Neural cell (in vitro differentiated cells): Measurements from ENCODE around the gene IFIT3. TPM values are rescaled to one million over a fixed set of nuclear protein-coding genes. Genes with fewer than 3 reads are reported as not detected.

Source experiments
- H2AFZ ChIP-seq: fragments of 200-600, 300-800 bp; sonication (generic), shearing (Covaris generic); 2 replicates; pipeline ENCODE4 v1.6.0; 2014; ENCODE audit warnings: low read depth, mild to moderate bottlenecking, antibody characterized with exemption, low read length, moderate library complexity
- H3F3A ChIP-seq: fragments of 200-600 bp; shearing (Covaris generic); 2 replicates; pipeline ENCODE4 v1.6.1; 2016; ENCODE audit warnings: mild to moderate bottlenecking, moderate library complexity, mixed read lengths, antibody characterized with exemption, low read length; ENCODE audit not compliant: insufficient read depth, poor library complexity, severe bottlenecking
- H3K27ac ChIP-seq: fragments of 200-600, 300-800 bp; sonication (generic), shearing (Covaris generic); 2 replicates; pipeline ENCODE4 v1.5.1; 2014; ENCODE audit warnings: mild to moderate bottlenecking, low read length, moderate library complexity
- H3K27me3 ChIP-seq: fragments of 300-800, 200-600 bp; sonication (generic), shearing (Covaris generic); 2 replicates; pipeline ENCODE4 v1.6.0; 2014; ENCODE audit warnings: mild to moderate bottlenecking, low read depth, low read length, moderate library complexity; ENCODE audit not compliant: insufficient read depth
- H3K36me3 ChIP-seq: fragments of 300-800, 200-600 bp; sonication (generic), shearing (Covaris generic); 2 replicates; pipeline ENCODE4 v1.5.1; 2014; ENCODE audit warnings: mild to moderate bottlenecking, antibody characterized with exemption, low read length, moderate library complexity; ENCODE audit not compliant: insufficient read depth
- H3K4me2 ChIP-seq: fragments of 300-800, 200-600 bp; sonication (generic), shearing (Covaris generic); 2 replicates; pipeline ENCODE4 v1.6.0; 2014; ENCODE audit warnings: mild to moderate bottlenecking, low read length
- H3K4me3 ChIP-seq: fragments of 300-800, 200-600 bp; sonication (generic), shearing (Covaris generic); 2 replicates; pipeline ENCODE4 v1.5.1; 2014; ENCODE audit warnings: mild to moderate bottlenecking, low read length, moderate library complexity
- H3K79me2 ChIP-seq: fragments of 200-600 bp; shearing (Covaris generic); replicated peaks from 2 replicates; pipeline ENCODE4 v1.6.0; 2014; ENCODE audit warnings: mild to moderate bottlenecking, low read length, moderate library complexity; ENCODE audit not compliant: insufficient read depth
- H3K9ac ChIP-seq: fragments of 300-800, 200-600 bp; sonication (generic), shearing (Covaris generic); 2 replicates; pipeline ENCODE4 v1.6.1; 2016; ENCODE audit warnings: mild to moderate bottlenecking, low read length, mixed read lengths
- H3K9me2 ChIP-seq: fragments of 200-600 bp; shearing (Covaris generic); 2 replicates; pipeline ENCODE4 v1.6.1; 2016; ENCODE audit warnings: mild to moderate bottlenecking, low read length, mixed read lengths; ENCODE audit not compliant: insufficient read depth
- H3K9me3 ChIP-seq: fragments of 200-600, 300-800 bp; sonication (generic), shearing (Covaris generic); 2 replicates; pipeline ENCODE4 v1.6.1; 2016; ENCODE audit warnings: mild to moderate bottlenecking, mixed run types, low read length, moderate library complexity, mixed read lengths
- H4K20me1 ChIP-seq: fragments of 200-600 bp; shearing (Covaris generic); 2 replicates; pipeline ENCODE4 v1.6.1; 2016; ENCODE audit warnings: mild to moderate bottlenecking, mixed run types; ENCODE audit not compliant: insufficient read depth
- EP300 ChIP-seq: fragments of 450-650 bp; conservative IDR thresholded peaks from 2 replicates; pipeline ENCODE4 v1.6.1; 2014; ENCODE audit warnings: antibody characterized with exemption, mild to moderate bottlenecking, moderate library complexity; ENCODE audit not compliant: poor library complexity, severe bottlenecking
- EZH2 ChIP-seq: fragments of 200-600, 300-800 bp; shearing (Covaris generic), sonication (generic); IDR thresholded peaks from 2 replicates; pipeline ENCODE4 v1.6.1; 2014; ENCODE audit warnings: antibody characterized with exemption, low read length, borderline replicate concordance, mild to moderate bottlenecking; ENCODE audit not compliant: insufficient read depth, poor library complexity, severe bottlenecking
- MXI1 ChIP-seq: fragments of 450-650 bp; conservative IDR thresholded peaks from 2 replicates; pipeline ENCODE4 v1.6.1; 2014; ENCODE audit warnings: antibody characterized with exemption, mild to moderate bottlenecking; ENCODE audit not compliant: poor library complexity, severe bottlenecking
- POLR2AphosphoS5 ChIP-seq: IDR thresholded peaks from 2 replicates; pipeline ENCODE4 v1.6.1; 2012
- RAD21 ChIP-seq: fragments of 450-650 bp; conservative IDR thresholded peaks from 2 replicates; pipeline ENCODE4 v1.6.1; 2014; ENCODE audit warnings: antibody characterized with exemption, mild to moderate bottlenecking, moderate library complexity
- SMC3 ChIP-seq: fragments of 450-650 bp; conservative IDR thresholded peaks from 2 replicates; pipeline ENCODE4 v1.6.1; 2014; ENCODE audit warnings: antibody characterized with exemption, mild to moderate bottlenecking, moderate library complexity; ENCODE audit not compliant: poor library complexity
- TAF1 ChIP-seq: IDR thresholded peaks from 2 replicates; pipeline ENCODE4 v1.6.1; 2012; ENCODE audit warnings: low read depth
- polyA plus RNA-seq: library from polyadenylated mRNA; depleted of rRNA; stranded (reverse); fragments of >200 nt; gene quantifications from 2 replicates; pipeline ENCODE4 v1.2.3, GENCODE V29; 2014
- TF ChIP-seq, protein P1 (sequence below): IDR thresholded peaks from 2 replicates; pipeline ENCODE4 v1.6.1; 2012; ENCODE audit warnings: borderline replicate concordance
- TF ChIP-seq, protein P2 (sequence below): fragments of 450-650 bp; IDR thresholded peaks from 2 replicates; pipeline ENCODE4 v1.5.1; 2014; ENCODE audit warnings: antibody characterized with exemption, mild to moderate bottlenecking, moderate library complexity; ENCODE audit not compliant: poor library complexity, severe bottlenecking

IFIT3 gene
- polyA plus RNA-seq, 1 donor from 2014 or later, result 0.24 TPM

GRCh38 chr10:89336241-89336640, 8.4 kb downstream of the IFIT3 start:
- TF ChIP-seq EP300 (no peak), SMC3 (no peak), EZH2 (no peak), RAD21 (no peak), TAF1 (no peak), POLR2AphosphoS5 (no peak)
- TF ChIP-seq, protein P1, sequence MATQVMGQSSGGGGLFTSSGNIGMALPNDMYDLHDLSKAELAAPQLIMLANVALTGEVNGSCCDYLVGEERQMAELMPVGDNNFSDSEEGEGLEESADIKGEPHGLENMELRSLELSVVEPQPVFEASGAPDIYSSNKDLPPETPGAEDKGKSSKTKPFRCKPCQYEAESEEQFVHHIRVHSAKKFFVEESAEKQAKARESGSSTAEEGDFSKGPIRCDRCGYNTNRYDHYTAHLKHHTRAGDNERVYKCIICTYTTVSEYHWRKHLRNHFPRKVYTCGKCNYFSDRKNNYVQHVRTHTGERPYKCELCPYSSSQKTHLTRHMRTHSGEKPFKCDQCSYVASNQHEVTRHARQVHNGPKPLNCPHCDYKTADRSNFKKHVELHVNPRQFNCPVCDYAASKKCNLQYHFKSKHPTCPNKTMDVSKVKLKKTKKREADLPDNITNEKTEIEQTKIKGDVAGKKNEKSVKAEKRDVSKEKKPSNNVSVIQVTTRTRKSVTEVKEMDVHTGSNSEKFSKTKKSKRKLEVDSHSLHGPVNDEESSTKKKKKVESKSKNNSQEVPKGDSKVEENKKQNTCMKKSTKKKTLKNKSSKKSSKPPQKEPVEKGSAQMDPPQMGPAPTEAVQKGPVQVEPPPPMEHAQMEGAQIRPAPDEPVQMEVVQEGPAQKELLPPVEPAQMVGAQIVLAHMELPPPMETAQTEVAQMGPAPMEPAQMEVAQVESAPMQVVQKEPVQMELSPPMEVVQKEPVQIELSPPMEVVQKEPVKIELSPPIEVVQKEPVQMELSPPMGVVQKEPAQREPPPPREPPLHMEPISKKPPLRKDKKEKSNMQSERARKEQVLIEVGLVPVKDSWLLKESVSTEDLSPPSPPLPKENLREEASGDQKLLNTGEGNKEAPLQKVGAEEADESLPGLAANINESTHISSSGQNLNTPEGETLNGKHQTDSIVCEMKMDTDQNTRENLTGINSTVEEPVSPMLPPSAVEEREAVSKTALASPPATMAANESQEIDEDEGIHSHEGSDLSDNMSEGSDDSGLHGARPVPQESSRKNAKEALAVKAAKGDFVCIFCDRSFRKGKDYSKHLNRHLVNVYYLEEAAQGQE, result no peak
- TF ChIP-seq, protein P2, sequence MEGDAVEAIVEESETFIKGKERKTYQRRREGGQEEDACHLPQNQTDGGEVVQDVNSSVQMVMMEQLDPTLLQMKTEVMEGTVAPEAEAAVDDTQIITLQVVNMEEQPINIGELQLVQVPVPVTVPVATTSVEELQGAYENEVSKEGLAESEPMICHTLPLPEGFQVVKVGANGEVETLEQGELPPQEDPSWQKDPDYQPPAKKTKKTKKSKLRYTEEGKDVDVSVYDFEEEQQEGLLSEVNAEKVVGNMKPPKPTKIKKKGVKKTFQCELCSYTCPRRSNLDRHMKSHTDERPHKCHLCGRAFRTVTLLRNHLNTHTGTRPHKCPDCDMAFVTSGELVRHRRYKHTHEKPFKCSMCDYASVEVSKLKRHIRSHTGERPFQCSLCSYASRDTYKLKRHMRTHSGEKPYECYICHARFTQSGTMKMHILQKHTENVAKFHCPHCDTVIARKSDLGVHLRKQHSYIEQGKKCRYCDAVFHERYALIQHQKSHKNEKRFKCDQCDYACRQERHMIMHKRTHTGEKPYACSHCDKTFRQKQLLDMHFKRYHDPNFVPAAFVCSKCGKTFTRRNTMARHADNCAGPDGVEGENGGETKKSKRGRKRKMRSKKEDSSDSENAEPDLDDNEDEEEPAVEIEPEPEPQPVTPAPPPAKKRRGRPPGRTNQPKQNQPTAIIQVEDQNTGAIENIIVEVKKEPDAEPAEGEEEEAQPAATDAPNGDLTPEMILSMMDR, result no peak
- H3F3A ChIP-seq, result no peaks in the 10 kb centered on the region

DNA sequence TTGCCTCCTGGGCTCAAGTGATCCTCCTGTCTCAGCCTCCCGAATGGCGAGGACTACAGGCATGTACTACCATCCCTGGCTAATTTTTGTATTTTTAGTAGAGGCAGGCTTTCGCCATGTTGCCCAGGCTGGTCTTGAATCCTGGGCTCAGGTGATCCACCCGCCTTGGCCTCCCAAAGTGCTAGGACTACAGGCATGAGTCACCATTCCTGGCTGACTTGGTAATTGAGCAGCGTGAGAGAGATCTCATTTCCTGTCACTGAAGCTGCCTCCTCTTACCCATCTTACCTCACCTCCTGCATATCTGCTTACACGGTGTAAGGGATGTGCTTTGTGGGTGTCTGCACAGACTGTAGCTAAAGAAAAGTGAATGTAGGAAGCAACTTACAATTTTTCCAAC, 9.7 kb downstream of the IFIT3 start:
- no peak overlapping the region for H3K27ac ChIP-seq
- no peaks in the 10 kb centered on the region for H3K36me3 ChIP-seq
- no peak overlapping the region for H2AFZ ChIP-seq
- TF ChIP-seq POLR2AphosphoS5, result no peak
- TF ChIP-seq TAF1, result no peak
- no peaks in the 10 kb centered on the region for H3K27me3 ChIP-seq
- no peaks in the 10 kb centered on the region for H3K9me2 ChIP-seq
- H3K4me3 ChIP-seq, result no peak overlapping the region
- no peak overlapping the region for H3K4me2 ChIP-seq
- no peak overlapping the region for H3K9ac ChIP-seq
- H3K9me3 ChIP-seq, result no peaks in the 10 kb centered on the region
- no peaks in the 10 kb centered on the region for H3F3A ChIP-seq
- H3K79me2 ChIP-seq, result no peaks in the 10 kb centered on the region
- H4K20me1 ChIP-seq, result no peaks in the 10 kb centered on the region

More at GRCh38 chr10:89336241-89336640, 8.4 kb downstream of the IFIT3 start:
- Histone ChIP-seq H3K9me2 (no peaks in the 10 kb centered on the region), H4K20me1 (no peaks in the 10 kb centered on the region), H3K27ac (no peak overlapping the region), H3K79me2 (no peaks in the 10 kb centered on the region), H3K9ac (no peak overlapping the region), H3K9me3 (no peaks in the 10 kb centered on the region), H2AFZ (no peak overlapping the region), H3K4me2 (no peak overlapping the region), H3K36me3 (no peaks in the 10 kb centered on the region), H3K4me3 (no peak overlapping the region), H3K27me3 (no peaks in the 10 kb centered on the region)

DNA sequence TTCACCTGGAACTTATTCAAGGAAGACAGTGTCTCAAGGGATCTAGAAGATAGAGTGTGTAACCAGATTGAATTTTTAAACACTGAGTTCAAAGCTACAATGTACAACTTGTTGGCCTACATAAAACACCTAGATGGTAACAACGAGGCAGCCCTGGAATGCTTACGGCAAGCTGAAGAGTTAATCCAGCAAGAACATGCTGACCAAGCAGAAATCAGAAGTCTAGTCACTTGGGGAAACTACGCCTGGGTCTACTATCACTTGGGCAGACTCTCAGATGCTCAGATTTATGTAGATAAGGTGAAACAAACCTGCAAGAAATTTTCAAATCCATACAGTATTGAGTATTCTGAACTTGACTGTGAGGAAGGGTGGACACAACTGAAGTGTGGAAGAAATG, 10.9 kb downstream of the IFIT3 start:
- Histone ChIP-seq H3K4me3 (no peak overlapping the region), H3K4me2 (no peak overlapping the region), H3F3A (peaks cover 3% of the 10 kb centered on the region), H3K9me2 (no peaks in the 10 kb centered on the region), H3K9me3 (no peaks in the 10 kb centered on the region), H4K20me1 (no peaks in the 10 kb centered on the region), H2AFZ (no peak overlapping the region), H3K27me3 (no peaks in the 10 kb centered on the region), H3K9ac (no peak overlapping the region), H3K27ac (no peak overlapping the region), H3K79me2 (no peaks in the 10 kb centered on the region), H3K36me3 (no peaks in the 10 kb centered on the region)
- TF ChIP-seq, protein P2, result no peak
- TF ChIP-seq TAF1 (no peak), EP300 (no peak), MXI1 (no peak), POLR2AphosphoS5 (no peak), RAD21 (no peak)
- TF ChIP-seq, protein P1, result no peak
